ENCODE data around the gene ANAPC4.

ANAPC4 gene

DNA sequence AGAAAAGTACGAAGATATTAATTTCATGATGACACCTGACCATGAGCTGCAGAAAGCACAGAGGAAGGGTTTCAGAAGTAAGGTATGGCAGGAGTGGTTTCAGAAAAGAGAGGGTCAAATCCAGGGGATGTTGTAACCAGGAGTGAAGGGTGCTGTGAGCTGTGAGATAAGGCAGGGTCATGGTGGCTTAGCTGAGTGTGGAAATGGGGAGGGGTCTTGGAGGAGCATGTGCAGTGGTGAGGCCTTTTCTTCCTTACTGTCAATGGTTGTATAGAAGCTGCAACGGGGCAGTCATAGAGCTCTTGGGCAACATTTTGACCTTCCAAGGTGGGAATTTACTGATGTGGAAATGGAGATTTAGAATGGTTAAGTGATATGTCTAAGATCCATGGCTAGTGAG lies 2.5 kb downstream of the ANAPC4 start:
- no peak for DNase-seq

DNA sequence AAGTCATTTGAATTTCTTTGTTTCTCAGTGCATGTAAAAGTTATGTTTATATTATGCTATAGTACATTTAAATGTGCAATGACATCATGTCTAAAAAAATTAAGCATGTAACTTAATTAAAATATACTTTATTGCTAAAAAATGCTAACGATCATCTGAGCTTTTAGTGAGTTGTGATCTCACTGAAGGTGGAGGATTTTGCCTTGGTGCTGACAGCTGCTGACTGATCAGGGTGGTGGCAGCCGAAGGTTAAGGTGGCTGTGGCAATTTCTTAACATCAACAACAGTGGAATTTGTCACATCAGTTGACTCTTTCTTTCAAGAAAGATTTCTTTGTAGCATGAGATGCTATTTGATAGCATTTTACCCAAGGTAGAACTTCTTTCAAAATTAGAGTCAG lies 6.6 kb downstream of the ANAPC4 start:
- no peak for DNase-seq

DNA sequence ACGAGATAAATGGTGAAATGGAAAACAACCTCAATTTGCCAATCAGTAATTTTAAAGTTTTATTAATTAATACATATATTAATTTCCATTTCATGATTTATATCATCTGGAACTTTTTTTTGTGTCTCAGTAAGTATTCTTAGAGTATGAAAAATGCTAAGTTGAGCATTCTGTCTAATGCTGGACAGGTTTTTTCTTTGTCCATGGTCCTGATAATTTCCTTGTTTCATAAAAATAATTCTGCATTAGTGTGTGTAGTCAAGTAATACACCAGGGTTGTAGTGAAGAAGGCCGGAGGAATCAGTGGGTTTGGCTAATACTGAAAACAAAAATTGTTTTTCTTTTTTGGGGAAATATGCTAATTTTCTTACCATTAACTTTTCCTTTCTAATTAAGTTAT lies 9.9 kb downstream of the ANAPC4 start:
- no peak for DNase-seq

DNA sequence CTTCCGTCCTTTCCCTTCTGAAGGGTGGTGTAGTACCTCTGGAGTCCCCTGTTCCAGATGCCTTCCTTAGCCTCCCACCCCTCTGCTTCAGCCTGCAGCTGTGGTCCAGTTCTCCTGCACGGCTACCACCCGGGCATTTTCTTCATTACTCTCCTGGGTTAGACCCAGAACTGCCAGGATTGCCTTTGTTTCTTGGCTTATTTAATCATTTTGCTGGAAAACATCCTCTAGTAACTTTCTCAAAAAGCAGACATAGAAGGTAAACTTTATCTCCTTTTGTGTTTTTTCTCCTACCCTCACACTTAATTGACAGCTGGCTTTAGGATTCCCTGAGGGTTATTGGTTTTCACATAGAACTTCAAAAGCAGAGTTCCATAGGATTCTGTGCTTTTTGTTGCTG lies 20.2 kb downstream of the ANAPC4 start:
- no peak for DNase-seq

DNA sequence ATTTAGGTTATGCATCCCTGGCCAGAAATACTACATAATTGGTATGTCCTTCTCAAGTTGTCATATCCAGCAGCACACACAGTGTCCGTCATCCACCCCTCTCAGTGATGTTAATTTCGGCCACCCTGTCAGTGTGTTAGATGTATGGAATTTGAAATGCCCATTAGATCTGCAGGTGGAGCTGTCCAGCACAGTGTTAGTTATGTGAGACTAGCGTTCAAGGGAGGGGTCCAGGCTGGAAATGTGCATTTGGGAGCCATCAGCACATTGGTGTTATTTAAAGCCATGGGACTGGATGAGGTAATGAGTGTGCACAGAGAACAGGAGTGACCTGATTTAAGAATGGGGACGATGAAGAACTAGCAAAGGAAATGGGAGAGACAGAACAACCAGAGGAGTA lies 22.4 kb downstream of the ANAPC4 start:
- DNase-seq, result no peak

DNA sequence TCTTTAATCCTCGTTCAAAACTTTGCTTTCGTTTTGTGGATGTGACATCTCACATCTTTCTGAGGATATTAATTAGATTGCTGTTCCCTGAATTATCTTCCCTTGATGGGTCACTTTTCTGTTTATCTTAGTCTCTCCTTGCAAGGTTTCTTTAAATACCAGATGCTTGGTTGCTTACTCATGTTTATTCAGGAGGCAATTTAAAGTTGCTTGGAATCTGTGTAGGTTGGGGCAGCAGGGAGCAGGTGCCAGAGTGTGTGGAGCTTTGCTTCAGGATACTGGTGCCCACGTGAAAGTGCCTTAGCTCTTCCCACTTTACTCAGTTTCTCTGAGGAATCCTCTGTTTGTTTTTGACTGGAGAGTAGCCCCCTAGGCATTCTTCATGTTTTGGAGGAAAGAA lies 24.0 kb downstream of the ANAPC4 start:
- no peak for DNase-seq

DNA sequence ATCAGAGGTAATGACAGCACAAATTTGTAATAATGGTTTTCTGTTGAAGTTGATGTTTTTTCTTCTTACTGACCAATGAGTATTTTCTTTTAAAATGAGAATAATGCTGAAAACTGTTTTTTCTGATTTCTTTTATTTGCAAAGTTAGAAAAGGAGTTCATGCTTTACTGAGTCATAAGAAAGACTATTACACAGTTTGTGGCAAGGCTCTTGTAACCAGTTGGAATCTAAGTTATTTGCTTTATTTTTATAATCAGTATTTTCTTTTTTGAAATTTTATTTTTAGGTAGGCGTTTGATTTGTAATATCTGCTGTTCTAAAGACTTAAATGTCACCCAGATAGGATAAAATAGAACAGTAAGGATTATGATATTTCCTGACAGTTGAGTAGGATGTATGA lies 25.5 kb downstream of the ANAPC4 start:
- DNase-seq, result no peak

DNA sequence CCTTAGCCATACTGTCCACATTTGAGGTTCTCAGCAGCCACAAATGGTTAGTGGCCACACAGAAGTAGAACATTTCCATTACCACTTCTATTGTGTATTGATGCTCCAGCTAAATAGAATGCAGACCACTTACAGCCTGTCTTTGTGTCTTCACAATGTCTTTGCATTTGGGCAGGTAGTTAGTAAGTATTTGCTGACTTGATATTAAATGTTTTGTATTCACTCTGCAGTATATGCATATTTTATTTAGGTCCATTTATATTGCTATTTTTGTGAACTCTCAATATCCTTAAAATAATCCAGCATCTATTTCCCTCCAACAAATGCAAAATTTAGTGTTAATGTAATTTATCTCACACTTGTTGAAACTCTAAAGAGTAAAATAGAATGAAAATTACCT lies 26.6 kb downstream of the ANAPC4 start:
- no peak for DNase-seq

DNA sequence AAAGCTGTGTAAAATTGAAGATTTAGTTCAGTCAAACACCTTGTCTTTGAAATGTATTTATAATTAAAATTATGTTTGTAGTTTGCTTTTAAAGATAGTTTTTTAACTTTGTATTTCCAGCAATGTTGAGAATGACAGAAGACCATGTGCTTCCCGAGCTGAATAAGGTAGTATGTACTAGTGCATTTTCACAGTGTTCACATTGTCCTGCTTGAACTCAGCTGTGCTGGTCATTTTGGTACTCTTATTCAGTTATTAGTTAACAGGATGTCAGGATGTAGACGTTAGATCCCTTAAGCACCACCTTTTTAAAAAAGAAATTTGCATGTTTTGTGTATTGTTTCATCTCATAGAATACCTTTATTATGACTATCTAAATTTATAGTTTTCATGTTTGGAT lies 28.4 kb downstream of the ANAPC4 start:
- no peak for DNase-seq

DNA sequence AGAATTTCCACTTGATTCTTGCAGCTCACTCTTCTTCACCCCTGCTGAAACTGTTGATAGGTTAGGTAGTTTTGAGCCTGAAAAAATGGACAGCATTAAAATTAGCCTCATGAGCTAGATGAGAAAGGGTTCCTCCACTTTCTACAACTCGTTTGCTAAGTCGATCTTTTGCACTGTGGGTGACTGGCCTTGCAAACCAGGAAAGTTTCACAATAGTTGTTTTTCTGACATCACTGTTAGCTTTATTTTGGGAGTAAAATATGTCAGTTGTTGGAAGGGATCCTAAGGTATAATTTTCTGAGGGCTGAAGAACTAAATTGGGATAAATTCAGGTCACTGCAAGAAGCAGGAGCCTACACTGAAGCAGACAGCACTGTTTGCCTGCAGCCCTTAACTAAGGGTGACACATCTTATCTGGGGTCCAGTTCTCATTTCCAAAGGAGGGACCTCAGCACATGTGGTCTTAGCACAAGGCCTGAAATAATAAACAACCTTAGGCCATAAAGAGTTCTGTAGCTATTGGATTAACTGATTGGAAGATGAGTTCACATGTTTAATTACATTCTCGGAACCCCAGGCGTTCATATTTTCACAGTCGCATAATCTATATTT lies 29.1 kb downstream of the ANAPC4 start:
- DNase-seq, result no peak

DNA sequence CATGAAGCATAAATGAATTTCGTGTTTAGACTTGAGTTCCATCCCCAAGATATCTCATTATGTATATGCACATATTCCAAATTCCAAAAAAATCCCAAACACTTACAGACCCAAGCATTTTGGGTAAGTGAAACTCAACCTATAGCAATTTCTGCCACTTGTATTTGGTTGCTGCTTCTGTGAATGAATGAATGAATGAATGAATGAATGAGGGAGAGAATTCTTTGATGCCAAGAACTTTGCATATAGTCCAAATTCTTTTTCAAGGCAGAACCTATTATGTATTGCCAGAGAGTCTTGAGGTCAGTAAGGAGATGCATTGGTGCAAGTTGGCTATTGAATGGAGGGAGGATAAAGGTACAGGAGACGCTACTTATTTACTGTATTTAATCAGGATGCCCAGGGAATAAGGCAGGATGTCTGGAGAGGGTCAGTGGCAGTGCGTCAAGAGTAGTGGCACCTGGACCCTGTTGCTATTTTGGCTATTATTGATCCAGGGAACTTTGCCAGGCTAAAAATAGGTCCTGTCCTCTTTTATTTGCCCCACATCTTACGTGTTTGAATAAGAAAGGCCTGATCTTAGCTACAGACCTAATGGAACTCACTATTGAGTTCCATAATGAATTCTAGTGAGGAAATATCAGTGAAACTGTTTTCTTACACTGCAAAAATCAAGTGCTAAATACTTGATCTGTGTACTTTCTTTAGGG lies 33.9 kb downstream of the ANAPC4 start:
- no peak for DNase-seq

DNA sequence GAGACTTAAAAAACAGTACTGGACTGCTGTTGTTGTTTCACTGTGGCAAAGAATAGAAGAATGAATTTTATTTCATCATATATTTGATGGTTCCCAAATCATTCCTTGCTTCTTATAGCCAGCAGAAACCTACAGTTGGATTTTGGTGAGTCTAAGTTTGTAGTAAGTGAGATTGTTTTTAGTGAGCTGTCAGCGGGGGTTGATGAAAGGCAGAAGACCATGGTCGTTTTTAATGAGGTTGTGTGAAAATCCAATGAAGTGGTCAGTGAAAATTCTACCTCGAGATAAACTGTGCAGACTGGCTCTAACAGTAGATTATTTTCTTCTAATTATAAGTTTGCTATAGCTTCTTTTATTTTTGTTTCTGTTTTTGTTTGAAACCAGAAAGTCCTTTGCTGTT lies 36.2 kb downstream of the ANAPC4 start:
- no peak for DNase-seq

DNA sequence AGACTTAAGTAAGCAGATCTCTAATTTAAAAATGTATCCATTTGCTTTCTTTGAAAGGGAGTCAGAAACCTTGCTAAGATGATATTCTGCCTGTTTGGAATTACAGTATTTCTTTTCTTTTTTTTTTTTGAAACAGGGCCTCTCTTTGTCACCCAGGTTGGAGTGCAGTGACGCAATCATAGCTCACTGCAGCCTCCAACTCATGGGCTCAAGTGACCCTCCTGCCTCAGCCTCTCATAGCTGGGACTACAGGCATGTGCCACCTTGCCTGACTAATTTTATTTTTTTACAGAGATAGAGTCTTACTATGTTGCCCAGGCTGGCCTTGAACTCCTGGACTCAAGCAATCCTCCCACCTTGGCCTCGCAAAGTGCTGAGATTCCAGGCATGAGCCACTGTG lies 40.0 kb downstream of the ANAPC4 start:
- no peak for DNase-seq

DNA sequence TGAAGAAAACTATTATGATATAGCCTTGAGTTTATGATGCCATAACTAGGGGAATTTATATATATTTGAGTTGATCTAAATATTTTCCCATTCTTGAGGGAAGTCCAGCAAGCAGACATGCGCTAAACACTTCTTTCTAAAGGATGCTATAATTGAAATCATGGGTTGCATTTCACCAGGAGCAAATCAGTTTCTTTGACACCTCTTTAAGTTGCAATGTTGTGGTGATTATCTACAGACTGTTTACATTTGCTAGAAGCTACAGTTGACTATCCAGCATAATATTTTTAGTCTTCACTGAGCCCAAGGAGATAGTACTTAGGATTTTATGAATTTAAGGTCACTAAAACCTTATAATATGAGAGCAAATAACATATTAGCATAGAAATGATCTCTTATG lies 43.9 kb downstream of the ANAPC4 start:
- no peak for DNase-seq

DNA sequence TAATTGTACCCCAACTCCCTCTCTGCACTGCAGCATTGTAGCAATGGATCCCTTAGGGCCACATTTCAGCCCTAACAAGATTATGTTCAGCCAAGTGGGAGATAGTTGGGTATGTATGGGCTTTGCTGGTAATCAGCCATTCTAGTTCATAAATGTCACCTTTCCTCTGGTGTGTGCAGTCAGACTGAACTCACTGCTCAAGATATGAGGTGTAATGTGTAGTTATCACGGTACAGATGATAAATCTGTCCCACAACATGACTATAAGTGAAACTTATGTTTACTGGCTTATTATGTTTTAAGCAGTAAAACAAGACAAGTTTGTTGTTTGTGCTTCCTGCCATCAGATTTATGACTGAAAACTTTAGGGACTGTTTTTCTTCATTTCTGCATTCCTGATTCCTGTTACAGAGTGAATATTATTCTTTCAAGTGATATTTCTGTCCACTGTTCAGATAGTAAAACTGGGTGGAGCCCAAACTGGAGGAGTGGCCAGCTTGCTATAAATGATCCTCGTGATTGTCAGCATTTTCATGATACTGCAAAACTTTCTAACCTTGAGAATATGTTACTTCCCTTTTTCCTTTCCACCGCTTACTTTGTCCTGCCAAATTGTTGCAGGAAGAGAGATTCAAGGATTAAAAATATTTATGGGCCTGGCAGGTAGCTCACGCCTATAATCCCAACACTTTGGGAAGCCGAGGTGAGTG lies 44.9 kb downstream of the ANAPC4 start:
- DNase-seq, result no peak

DNA sequence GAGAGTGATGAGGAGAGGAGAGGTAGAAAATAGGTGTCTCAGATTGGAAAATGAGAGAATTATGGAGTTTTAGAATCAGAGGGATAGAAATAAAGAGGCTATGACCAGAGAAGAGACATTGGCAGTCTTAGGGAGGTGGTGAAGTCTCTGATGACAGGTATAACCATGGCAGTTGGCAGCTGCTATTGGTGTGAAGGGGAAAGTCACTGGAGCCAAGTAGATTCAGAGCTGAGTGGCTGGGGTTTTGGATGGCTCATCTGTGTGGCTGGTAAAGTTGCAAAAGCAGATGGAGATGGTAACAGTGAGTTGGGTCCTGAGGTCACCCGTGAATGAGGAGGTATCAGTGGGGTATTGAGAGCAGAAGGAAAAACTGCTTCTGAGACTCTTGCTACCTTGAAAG lies 46.5 kb downstream of the ANAPC4 start:
- DNase-seq, result no peak

DNA sequence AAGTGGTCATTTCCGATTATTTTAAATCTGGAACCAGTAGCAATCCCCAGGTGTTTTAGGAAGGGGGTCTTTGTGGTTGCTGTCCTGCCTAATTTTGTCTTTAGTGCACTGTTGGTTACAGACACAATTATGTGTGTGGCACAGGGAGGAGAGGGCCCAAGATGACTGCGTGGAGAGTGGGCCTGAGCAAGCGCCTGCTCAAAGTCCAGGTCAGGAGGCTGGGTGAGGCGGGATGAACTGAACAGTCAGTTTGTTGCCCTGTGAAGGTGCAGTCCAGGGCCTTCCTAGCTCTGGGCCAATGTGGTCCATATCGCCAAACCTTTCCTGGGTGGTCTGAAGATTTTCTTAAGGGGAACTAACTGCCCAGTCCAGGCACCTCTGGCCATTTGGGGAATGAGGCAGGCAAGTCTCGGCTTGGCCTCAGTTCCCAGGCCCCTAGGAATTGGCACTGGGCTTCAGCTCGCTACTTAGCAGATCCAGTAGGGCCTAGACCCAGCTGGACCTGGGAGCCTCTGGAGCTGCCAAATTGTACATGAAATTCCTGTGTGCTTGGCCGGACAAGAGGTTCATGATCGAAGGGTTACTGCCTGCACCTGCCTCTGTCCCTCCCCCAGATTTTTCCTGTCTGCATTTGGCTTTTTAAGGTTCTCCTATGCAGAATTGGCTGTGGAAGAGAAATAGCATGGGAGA lies 47.6 kb downstream of the ANAPC4 start:
- no peak for DNase-seq

DNA sequence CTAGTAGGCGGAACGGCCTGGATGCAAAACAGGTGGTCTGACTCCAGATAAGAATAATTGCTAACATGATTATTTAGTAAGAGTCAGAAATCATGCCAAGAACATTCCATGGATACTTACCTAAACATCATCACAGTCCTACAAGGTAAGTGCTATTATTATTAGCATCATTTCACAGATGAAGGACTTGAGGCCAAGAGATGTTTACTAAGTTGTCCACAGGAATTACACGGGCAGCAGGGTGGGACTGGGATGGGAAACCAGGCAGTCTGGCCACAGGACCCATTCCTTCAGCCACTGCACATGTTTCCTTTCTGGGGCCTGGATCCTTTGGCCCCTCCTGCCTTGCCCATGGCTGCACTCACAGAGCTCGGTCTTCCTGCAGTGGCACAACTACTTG lies 48.3 kb downstream of the ANAPC4 start:
- no peak for DNase-seq

DNA sequence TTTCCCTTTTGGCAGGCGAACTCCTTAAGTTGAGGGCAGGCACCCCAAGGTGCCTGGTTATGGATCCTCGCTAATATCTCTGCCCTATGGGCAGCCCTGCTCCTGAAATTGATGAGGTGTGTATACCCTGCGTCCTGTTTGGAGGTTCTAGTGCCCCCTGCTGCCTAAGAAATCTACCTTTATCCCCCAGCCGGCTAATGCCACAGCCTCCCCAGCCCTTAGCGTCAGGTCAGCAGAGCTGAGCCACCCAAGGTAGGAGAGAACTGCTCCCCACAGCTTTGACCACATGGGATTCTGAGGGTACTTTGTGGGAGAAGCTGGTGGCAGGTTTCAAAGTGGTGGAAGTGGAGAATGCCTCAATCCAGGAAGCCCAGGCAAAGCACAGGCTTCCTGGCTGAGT lies 50.8 kb downstream of the ANAPC4 start:
- DNase-seq, result no peak

DNA sequence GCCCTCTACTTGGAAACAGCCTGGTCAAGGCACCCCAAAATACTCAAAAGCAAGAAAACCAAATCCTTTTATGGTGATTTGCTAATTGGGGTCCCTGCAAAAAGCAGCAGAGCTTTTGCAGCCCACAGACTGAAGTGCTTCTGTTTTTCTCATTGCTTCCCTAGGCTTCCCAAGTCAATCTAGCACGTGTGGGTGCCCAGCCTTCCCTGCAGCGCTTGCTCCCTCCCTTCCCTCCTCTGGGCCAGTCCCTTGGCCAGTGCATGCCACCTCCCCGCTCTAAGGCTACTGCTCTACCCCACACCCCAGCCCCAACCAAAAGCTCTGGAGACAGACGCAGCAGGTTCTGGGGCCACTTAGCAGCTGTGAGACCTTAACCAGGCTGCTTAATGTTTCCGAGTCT lies 53.6 kb downstream of the ANAPC4 start:
- no peak for DNase-seq

DNA sequence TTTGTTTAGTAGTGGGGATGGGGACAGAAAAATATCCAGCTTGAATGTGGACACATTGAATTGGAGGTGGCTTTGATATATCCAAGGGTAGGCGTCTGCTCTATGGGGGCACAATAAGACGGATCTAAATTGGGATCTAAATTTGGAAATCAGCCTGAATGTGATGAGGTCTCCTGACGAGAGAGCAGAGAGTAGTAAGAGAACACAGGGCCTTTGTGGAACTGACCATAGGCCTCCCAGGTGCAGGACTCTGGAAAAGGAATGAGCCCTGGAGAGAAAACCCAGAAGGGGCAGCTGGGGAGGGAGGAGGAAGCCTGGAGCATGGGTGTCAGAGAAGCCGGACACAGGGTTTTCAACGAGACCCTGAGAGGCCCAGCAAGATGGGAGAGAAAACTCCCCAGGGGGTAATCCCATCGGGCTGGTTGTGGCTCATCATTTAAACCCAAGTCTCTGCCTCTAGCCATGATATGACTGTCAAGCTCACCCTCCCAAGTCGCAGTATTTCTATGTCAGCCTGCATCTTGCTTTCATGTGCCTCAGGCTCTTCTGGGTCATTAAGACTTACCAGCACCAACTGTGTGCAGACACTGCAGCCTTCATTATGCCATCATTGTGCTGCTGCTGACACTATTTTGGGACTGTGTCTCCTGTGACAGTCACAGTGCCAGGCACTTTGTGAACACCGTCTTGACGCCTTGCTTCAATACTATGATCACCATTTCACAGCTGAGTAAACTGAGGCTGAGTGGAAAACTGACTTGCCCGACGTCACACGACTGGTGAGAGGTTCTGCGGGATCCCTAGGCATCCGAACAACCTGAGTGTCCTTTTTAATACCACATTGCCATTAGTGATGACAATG lies 57.1 kb downstream of the ANAPC4 start:
- no peak for DNase-seq

DNA sequence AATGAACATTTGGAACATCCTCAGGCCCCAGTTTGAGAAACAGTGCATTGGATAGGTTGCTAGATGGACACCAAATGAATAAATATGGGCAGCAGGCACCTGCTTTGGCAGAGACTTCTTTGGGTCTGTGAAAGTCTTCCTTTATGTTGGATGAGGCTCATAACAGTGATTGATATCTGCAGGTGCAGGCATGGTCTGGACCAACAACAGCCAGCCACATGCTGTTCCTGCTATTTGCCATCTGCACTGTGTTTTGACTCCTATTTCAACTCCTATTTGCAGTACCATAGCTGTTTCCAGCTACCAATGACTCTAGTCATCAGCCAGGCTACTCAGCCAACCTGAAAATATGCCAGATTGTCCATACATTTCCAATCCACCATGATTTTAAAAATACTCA lies 60.9 kb downstream of the ANAPC4 start:
- no peak for DNase-seq

DNA sequence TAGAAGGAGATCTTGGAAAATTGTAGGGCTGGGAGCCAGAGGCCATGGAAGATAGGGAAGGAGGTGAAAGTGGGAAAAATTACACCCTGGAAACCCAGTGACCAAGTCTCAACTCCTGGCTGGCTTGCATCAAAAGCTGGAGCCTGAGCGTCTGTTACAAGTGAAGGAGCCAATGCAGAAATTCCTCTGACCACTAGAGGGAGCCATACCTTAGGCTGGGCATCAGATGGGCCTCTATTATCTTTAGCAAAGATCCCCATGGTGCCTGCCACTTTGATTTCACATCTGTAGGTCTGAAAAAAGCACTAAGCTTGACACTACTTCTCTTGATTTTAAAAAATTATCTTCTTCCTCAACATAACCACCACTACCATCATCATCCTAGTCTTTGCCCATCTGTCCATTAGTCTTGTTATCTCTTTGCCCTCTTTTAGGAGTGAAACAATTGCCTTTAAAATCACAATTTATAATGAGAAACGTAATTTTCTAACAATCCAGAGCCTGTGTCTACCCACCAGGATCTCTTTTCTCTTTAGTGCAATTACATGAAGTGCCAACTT lies 62.9 kb downstream of the ANAPC4 start:
- DNase-seq, result peak; percentile 29

Data from activated gamma-delta T cell treated with Interleukin-2 at 50 U/mL for 16 hours (primary cell).